NCI-H2196 treated with DMSO at 0.1 percent for 48 hours (cell line): Measurements from ENCODE around the gene AMOTL1.
"Not testable (repeated sequence)": the region's sequence is repeated elsewhere in the genome, so short reads cannot be mapped to it uniquely, and the experiment has no call there.

Experiments
- DNase-seq: peaks from one replicate; lab custom pipeline; 2025; ENCODE audit not compliant: unreplicated experiment; lab: John Stamatoyannopoulos, UW

Gene AMOTL1

DNA sequence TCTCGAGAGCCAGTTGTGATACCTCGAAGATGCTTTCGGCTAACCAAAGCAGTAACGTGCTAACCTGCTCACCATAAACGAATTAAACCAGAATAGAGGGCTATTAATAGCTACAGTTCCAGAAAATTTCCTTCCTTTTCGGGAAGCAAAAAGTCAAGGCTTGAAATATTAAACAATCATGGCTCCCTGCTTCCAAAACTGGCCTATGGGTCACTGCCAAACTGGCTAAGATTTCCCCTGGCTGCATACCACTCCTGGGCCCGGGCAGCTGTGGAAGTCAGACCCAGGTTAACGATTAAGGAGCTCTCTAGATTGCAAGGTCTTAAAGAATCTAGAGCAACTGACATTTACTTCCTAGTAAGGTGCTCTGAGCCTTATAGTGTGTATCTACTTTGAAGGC lies 1.7 kb downstream of the AMOTL1 start:
- no peak for DNase-seq

DNA sequence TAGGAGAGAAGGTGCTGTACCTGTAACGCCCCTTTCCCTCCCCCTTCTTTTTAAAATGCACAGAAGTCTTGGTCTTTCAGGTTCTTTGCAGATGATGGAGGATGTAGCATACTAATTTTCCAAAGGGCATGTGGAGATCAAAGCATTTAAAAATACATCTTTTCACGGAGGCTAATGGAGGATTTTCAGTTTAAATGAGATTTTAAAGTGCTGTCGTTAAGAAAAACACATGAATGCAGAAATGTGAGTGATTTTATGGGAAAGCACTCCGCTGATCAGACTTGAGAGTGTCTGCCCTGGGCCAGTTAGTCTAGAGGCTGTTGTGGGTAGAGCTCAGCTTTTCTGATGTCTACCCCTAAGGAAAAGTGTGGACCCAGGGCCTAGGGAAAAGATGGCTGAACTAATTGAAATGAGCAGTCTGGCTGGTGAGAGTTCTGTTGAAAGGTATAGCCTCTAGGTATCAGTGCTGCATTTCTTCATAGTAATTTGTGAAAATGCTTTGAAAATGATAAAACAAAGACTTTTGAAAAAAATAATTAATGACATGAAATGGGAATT lies 2.5 kb downstream of the AMOTL1 start:
- DNase-seq = no peak

DNA sequence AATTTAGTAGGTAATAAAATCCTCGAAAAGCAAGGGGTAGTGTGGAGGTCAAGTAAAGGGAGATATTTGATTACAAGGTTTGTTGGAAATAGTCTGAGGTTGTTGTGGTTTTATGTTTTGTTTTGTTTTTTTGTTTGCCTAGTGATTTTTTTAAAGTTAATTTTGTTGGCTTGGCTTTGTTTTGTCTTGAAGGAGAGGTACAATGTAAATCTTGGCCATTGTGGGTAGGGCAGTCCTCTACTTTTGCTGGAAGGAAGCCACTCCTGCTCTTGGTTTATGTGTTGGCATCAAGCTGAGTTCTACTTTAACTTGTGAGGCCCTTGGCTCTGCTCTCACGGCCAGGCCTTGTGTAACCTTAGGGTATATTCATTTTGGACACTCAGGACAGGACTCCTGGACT lies 3.2 kb downstream of the AMOTL1 start:
- DNase-seq = no peak

DNA sequence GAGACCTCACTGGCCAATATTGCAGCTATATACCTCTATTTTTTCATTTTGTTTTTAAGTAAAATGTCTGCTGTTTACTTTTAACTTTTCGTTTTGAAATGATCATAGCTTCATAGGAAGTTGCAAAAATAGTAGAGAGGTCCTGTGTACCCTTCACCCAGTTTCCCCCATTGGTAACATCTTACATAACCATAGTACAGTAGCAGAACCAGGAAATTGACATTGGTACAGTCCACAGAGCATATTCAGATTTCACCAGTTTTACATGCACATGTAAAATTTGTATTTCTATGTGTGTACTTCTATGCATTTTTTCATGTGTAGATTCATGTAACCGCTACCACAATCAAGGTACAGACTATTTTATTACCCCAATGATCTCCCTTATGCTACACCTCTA lies 3.8 kb downstream of the AMOTL1 start:
- no peak for DNase-seq

DNA sequence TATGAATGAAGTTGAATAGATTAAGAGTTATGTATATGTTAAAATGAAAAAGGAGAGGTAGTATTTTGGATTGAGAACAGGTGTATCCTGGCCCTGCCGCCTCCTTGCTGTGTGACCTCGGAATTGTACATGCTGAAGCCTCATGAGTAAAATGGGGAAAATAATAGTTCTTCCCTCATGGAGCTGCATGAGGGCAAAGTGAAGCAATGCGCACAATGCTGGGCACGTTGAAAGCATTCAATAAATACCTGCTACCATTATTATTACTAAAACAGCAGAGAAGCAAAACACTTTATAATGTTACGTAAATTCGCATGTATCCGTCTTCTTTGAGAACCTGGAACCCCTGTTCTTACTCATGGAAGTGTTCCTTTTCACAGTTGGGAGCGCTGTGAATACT lies 5.7 kb downstream of the AMOTL1 start:
- DNase-seq = no peak

DNA sequence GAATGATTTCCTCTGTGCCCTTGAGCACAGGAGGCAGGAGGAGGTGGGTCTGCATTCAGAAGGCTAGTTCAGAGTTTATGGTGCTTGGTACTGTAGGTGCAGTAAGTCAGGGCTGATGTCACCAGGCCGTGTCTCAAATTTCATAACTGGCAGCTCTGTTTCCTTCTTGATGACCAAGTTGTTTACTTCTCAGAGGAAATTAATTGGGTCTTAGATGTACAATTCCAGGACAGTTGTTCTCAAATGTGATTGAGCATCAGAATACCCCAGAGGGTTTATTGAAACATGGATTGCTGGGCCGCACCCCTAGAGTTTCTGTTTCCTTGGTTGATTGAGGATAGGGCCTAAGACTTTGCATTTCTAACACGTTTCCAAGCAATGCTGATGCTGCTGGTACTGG lies 6.2 kb downstream of the AMOTL1 start:
- DNase-seq = peak; percentile 15

DNA sequence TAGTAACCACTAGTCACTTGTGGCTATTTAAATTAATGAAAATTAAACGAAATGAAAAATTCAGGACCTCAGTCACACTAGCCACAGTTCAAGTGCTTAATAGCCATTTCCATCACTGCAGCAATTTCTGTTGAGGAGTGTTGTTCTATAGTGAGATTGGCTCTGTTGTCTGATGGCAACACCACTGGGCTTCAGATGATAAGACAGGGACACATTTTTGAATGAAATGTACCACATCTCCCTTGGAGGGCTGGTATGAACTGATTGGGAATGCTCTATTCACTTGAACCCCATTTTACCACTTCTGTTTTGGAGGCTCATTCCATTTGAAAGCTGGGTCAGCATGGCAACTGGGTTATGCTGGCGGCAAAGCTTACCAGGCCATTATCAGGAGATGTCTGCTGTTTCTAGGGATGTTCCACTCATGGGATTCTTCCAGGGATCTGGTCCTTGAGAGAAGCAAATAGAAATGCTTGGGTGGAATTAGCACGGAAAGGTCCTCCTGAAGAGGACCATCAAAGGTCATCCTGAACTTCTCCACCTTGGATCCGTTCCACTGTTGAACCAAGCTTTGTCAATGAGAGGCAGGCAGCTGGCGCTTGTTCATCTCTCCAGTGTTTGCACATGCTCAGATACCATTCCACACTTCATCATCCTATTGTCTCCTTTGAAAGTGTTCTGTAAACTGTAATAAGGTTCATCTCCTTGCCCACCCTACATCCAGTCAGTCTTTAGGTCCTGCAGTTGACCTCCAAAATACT lies 7.6 kb downstream of the AMOTL1 start:
- DNase-seq = peak; percentile 75

DNA sequence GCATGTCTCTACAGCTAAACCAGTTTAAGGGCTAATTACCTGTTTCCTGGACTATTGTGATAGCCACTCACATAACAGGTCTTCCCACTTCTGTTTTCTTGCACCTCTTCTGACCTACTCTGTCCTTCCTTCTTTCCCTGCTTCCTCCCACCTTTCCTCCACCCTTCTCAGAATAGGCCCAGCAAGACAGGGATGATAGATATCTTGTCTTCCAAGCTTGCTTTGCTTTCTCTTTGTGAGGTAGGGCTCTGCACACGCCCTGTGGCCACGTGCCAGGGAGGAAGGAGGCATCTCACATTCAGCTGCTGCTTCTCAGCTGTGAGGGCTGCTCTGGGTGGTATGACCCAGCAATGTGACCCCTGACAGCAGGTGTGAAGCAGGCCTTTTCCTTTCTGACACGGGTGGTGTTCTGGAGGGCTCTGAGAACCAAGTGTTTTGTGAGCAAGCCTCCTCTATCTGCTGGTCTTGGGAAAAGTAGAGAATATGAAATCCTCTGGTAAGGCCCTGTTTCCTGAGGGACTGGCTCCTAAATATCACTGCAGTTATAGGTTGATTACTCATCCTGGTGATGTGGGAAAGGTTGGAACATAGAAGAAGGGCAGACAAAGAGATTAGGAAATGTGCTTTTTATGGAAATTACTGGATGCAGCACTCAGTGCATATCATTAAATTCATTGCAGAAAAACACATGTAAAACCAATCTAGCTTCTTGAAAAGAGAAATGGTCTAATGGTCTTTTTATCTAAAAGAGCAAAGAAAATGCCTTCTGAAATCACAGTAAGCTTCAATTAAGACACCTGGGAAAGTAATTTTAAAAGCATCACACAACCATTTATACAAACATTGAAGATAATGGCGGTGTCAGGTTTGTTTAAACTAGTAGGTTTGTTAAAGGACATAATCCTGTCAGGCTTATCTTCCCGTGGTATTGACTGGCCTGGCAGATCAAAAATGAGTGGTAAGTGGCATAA lies 8.5 kb downstream of the AMOTL1 start:
- peak; percentile 58 for DNase-seq

DNA sequence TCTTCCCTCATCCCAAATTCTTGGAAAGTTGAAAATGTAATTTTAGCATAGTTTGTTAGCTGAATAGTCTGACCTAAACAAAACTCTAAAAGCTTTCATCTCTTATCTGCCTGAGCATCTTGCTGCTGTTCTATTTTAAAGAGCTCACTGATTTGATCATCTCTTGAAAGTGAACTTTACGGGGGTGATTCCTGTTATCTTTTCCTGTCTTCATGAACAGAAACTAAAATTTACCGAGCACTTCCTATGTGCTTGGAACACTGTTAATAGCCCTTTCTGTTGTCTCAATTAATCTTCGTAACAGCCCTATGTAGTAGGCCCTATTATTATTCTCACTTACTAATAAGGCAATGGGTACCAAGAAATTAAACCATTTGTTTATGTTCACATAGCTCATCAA lies 12.3 kb downstream of the AMOTL1 start:
- no peak for DNase-seq

DNA sequence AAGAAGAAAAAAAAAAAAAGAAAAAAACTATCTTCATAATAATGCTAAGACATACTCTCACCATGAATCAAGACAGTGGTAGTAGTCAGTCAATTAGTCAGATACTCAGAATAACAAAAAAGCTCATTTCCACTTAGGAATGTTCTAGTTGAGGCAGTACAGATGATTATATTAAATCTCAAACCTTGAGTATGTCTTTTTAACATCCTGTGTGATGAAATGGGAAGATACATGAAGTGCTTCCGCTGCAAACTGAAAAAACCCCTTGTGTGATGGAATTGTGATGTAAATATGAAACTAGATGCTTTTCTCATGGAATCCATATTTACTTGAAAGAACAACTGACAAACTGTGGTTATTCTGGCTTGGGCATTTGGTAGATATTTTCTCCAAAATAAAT lies 13.7 kb downstream of the AMOTL1 start:
- no peak for DNase-seq

DNA sequence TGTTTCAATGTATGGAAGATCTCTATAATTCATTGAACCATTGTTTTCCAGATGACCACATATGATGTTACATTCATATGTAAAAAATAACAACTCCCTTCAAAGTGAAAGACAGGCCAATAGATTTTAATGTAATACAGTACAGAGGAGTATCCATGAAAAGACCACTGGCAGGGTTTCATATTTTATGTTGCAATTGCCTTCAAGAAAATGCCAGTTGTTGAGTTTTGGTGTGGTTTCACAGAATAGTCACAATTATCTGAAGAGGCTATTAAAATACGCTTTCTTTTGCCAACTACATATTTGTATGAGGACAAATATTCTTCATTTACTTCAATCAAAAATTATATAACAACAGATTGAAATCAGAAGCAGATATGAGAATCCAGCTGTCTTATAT lies 14.3 kb downstream of the AMOTL1 start:
- no peak for DNase-seq

DNA sequence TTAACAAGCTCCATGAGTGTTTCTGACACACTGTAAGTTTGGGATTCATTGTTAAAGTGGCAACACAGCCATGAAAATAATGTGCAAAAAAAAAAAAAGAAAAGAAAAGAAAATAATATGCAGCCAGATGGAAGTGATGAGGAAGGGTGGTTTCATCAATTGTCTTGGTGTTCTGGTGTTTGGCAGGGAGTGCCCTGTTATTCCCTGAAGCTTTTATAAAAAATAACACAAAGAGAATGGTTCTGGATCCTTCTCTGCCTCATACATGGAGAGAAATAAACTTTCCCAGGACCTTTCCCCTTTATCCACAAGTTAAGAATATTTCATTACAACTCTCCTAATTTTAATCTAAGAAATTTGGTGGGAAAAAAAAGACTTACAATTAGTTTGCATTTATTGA lies 16.7 kb downstream of the AMOTL1 start:
- DNase-seq = no peak

DNA sequence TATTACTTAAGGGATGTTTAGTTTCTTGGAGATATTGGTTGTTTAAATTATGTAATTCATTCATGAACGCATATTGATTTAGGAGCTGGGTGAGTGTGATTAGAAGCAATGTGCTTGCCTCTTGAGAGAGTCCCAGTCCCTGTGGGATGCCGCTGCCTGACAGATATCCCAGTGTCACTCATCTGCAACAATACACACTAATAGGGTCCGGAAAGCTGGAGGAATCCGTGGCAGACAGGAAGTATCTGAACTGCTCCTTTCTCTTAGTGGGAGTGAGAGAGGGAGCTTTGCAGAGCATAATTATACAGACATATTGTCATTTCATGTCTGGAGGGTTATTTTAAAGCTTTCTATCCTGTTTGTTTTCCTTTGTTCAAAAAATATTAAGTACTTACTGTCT lies 17.4 kb downstream of the AMOTL1 start:
- DNase-seq = no peak

DNA sequence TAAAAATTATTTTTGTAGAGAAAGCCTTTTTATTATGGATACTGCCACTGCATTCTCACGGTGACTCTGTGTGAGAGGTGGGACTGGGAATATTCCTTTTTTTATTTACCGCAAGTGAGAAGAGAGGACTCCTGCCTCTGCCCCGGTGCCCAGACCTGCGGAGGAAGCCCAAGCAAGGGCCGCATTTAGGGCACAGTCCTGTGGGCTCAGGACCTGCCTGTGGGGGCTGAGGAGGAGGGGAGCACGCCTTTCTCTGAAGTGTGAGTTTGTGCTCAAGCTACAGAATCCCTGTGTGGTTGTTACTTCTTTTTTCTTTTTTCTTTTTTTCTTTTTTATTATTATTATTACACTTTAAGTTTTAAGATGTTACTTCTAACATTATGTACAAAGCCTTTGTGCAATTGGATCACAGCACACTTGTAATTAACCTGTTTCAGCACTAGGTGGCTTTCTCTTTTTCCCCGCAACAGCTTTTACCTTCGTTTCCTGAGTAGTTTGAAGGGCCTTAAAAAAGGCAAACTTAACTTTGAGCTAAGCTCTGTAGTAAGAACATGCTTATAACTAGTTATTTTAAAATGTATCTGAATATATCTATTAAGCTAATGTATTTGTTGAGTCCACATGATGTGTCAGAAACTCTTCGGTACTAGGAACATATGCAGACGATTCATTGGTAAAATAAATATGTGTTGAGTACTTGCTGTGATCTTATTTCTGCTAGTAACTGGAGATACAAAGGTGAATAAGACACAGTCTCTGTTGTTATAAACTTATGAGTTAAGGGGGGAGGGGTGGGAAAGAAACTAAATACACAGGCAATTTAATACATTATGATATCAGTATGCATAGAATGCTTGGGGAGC lies 18.3 kb downstream of the AMOTL1 start:
- DNase-seq = no peak

DNA sequence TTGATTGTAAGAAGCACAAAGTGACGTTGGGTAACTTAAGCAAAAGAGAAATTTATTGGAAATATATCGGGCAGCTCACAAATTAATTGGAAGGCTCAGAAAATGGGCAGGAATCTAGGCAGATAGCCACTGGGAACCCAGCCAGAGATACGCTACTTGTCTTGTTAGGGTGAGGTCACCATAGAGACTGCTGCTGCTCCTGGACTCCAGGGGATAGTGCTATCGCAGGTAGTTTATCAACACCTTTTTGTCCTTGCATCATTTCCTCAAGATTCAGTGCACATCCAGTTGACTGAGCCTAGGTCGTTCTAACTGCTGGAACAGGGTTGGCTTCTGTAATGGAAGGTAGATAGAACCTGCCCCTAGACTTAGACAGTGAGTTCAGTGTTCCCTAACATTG lies 19.6 kb downstream of the AMOTL1 start:
- DNase-seq = peak; percentile 23

DNA sequence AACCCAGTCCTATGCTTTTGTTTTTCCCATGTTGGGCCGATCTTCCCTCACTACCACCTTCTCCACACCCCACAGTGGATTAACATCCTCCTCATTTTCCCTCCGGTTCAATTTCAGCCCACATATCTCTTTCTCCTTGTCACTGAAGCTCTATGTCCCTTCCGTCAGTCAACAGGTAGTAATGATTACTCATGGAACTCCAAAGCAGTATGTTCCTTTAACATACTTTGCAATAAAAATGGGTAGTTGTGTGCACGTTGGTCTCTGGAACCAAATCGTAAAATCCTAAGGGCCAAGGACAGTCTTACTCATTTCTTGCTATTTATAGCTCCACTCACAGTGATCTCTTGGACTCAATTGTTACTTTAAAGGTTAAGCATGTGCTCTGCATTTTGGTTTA lies 20.2 kb downstream of the AMOTL1 start:
- no peak for DNase-seq

DNA sequence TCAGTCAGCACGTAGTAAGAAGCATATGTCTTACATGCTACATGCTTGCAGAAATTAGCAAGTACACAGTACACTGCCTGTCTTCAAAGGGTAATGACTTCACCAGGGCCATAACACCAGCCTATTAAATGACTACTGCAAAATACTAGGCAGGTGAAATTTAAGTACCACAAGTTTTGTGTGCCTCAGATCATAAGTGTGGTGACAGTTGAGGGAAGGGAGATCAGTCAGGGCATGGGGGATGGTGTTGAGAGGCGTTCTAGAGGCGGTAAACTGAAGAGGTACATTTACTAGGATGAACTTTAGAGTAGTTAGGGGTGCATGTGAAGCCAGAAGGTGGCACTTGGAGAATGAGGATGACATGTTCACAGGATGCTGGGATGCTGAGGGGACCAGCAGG lies 22.0 kb downstream of the AMOTL1 start:
- no peak for DNase-seq

DNA sequence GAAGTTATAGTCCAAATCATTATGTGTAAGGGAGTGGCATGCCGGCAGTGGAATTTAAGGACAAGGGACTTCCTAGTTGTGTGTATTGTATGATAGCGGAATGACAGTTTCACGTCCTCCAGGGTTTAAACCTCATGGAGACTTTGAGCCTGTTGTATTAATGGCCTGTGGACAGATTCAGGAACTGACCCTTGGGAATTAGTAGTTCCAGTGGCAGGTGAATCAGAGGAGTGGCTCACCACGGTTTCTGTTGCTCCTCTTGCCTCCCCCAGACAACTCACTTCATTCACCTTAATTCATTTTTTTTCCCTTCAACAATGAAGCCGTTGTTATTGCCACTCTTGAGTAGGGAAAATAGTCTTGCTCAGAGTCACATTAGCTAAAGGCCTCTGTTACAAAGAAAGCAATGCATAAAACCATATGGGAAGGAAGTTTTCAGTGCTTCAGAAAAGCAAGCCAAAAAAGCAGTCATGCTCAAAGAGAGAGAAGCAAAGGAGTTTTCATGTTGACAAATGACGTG lies 22.6 kb downstream of the AMOTL1 start:
- DNase-seq = no peak

DNA sequence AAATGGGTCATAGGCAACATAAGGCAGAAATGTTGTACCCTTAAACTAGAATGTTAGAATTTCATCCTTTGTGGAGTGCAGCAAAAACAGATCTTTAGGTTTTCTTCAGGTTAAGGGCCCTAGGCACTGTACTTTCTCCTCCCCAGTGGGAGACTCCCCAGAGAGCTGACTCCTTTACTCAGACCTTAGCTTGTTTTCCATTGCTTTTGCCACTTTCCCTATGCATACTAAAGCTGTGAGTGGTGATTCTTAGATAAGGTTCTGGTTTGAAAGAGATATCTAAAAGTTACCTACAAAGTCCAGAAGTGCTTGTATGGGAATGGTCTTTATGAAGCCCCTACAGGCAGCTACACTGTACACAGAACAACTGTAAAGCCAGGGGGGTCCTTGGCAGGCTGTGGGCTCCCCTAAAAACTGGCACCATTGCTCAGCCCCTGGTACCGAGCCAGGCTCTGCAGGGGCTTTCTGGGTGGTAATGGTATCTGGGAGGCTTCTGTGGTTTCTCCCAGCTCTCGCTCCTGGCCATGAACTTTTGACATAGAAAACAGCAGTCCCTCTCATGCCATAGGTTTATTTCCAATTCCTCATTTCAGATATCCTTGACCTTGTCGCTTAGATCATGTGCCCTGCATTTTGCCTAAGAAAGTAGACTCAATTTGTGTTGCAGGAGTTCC lies 23.2 kb downstream of the AMOTL1 start:
- no peak for DNase-seq

DNA sequence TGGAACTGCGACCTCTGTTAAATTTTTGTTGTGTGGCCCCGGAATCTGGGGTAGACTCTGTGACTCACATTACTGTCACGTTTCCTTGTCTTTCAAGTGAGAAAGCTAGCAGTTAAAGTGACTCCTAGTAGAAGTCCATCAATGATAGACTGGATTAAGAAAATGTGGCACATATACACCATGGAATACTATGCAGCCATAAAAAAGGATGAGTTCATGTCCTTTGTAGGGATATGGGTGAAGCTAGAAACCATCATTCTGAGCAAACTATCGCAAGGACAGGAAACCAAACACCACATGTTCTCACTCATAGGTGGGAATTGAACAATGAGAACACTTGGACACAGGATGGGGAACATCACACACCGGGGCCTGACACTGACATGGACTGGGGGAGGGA lies 23.8 kb downstream of the AMOTL1 start:
- DNase-seq = not testable (repeated sequence)
